ENCODE results near the gene AAMP. TPM values are rescaled to one million over a fixed set of nuclear protein-coding genes. Genes with fewer than 3 reads are reported as not detected.

Gene AAMP
- total RNA-seq, 1 experiment from 2014 or later, result 126 TPM

GRCh38 chr2:218238887-218239286 lies 31.1 kb downstream of the AAMP start:
- H3K4me1 ChIP-seq (replicated peaks; ENCODE audit: insufficient read depth), result no peaks in the 10 kb centered on the region
- no peak overlapping the region for H3K4me2 ChIP-seq
- no peaks in the 10 kb centered on the region for H3K27me3 ChIP-seq (ENCODE audit: insufficient read depth, low read depth)
- TF ChIP-seq EZH2 (IDR thresholded peaks at IDR 0.05; ENCODE audit: low read depth), result no peak
- TF ChIP-seq CTCF (conservative IDR thresholded peaks at IDR 0.05), result no peak
- no peaks in the 10 kb centered on the region for H3K9me2 ChIP-seq (ENCODE audit: insufficient read depth)
- no peaks in the 10 kb centered on the region; the same call in 1 of the 2 replicates for H4K20me1 ChIP-seq (ENCODE audit: insufficient read depth)
- H3K79me2 ChIP-seq (ENCODE audit: low read depth), result no peaks in the 10 kb centered on the region
- ChIA-PET POLR2A (ENCODE audit: unreplicated experiment) (no interaction called here), CTCF (interaction anchor here (0.7 kb wide), 1 partner anchor 237 kb away, joined by 5 read pairs; no protein-coding TSS in a partner anchor)
- H2AFZ ChIP-seq, result no peak overlapping the region
- H3K36me3 ChIP-seq (ENCODE audit: low read depth), result peaks cover 57% of the 10 kb centered on the region
- H3K9me3 ChIP-seq (ENCODE audit: insufficient read depth, low read depth), result no peaks in the 10 kb centered on the region
- H3K27ac ChIP-seq, result no peak overlapping the region
- no TSS peak for BruUV-seq (replicated peaks)
- H3F3A ChIP-seq (ENCODE audit: insufficient read depth, low read depth), result peaks cover 15% of the 10 kb centered on the region; the same call in 1 of the 2 replicates
- intact Hi-C loops (cut with micrococcal nuclease; ENCODE audit: unreplicated experiment), result no loop called here
- no peak overlapping the region for H3K4me3 ChIP-seq
- no peak for DNase-seq

- TF ChIP-seq EZH2 (IDR thresholded peaks at IDR 0.05; ENCODE audit: low read depth), result no peak
- TF ChIP-seq CTCF (conservative IDR thresholded peaks at IDR 0.05), result no peak
- Histone ChIP-seq H3K27me3 (ENCODE audit: insufficient read depth, low read depth) (no peaks in the 10 kb centered on the region), H3K4me1 (replicated peaks; ENCODE audit: insufficient read depth) (no peaks in the 10 kb centered on the region), H3K9me2 (ENCODE audit: insufficient read depth) (no peaks in the 10 kb centered on the region), H3K4me3 (no peak overlapping the region), H3K27ac (no peak overlapping the region), H2AFZ (no peak overlapping the region), H4K20me1 (ENCODE audit: insufficient read depth) (no peaks in the 10 kb centered on the region; the same call in 1 of the 2 replicates), H3K36me3 (ENCODE audit: low read depth) (peaks cover 55% of the 10 kb centered on the region), H3F3A (ENCODE audit: insufficient read depth, low read depth) (peaks cover 10% of the 10 kb centered on the region; the same call in 1 of the 2 replicates), H3K9me3 (ENCODE audit: insufficient read depth, low read depth) (no peaks in the 10 kb centered on the region), H3K4me2 (no peak overlapping the region), H3K79me2 (ENCODE audit: low read depth) (no peaks in the 10 kb centered on the region; the same call in 1 of the 2 replicates)
- intact Hi-C loops (cut with micrococcal nuclease; ENCODE audit: unreplicated experiment), result no loop called here
- CTCF ChIA-PET, result no interaction called here
- BruUV-seq (replicated peaks), result no TSS peak
- POLR2A ChIA-PET (ENCODE audit: unreplicated experiment), result no interaction called here
- DNase-seq, result no peak
Measured at GRCh38 chr2:218236829-218237228, 33.1 kb downstream of the AAMP start.

- Histone ChIP-seq H3K9me2 (ENCODE audit: insufficient read depth) (no peaks in the 10 kb centered on the region), H4K20me1 (ENCODE audit: insufficient read depth) (no peaks in the 10 kb centered on the region; the same call in 1 of the 2 replicates), H3K27me3 (ENCODE audit: insufficient read depth, low read depth) (no peaks in the 10 kb centered on the region), H3K36me3 (ENCODE audit: low read depth) (peaks cover 72% of the 10 kb centered on the region), H3F3A (ENCODE audit: insufficient read depth, low read depth) (peaks cover 14% of the 10 kb centered on the region; the same call in 1 of the 2 replicates), H3K4me2 (no peak overlapping the region), H2AFZ (no peak overlapping the region), H3K79me2 (ENCODE audit: low read depth) (peaks cover 13% of the 10 kb centered on the region; the same call in 1 of the 2 replicates), H3K27ac (no peak overlapping the region), H3K4me1 (replicated peaks; ENCODE audit: insufficient read depth) (peaks cover 9% of the 10 kb centered on the region), H3K4me3 (no peak overlapping the region), H3K9me3 (ENCODE audit: insufficient read depth, low read depth) (no peaks in the 10 kb centered on the region)
- DNase-seq, result no peak
- ChIA-PET CTCF (no interaction called here), POLR2A (ENCODE audit: unreplicated experiment) (no interaction called here)
- no TSS peak for BruUV-seq (replicated peaks)
- intact Hi-C loops (cut with micrococcal nuclease; ENCODE audit: unreplicated experiment), result no loop called here
- TF ChIP-seq EZH2 (IDR thresholded peaks at IDR 0.05; ENCODE audit: low read depth) (no peak), CTCF (conservative IDR thresholded peaks at IDR 0.05) (no peak)
Measured at GRCh38 chr2:218235017-218235416, 34.9 kb downstream of the AAMP start.

All from PC-9 (cell line).